ENCODE results near the gene PDE4A. TPM values are rescaled to one million over a fixed set of nuclear protein-coding genes. Genes with fewer than 3 reads are reported as not detected.

The PDE4A gene
- total and polyA plus RNA-seq, 2 of the 13 experiments (the other 11 are each of a cell fraction or from before 2014, with no cell fraction given), result 1.1 to 4.1 TPM

DNA sequence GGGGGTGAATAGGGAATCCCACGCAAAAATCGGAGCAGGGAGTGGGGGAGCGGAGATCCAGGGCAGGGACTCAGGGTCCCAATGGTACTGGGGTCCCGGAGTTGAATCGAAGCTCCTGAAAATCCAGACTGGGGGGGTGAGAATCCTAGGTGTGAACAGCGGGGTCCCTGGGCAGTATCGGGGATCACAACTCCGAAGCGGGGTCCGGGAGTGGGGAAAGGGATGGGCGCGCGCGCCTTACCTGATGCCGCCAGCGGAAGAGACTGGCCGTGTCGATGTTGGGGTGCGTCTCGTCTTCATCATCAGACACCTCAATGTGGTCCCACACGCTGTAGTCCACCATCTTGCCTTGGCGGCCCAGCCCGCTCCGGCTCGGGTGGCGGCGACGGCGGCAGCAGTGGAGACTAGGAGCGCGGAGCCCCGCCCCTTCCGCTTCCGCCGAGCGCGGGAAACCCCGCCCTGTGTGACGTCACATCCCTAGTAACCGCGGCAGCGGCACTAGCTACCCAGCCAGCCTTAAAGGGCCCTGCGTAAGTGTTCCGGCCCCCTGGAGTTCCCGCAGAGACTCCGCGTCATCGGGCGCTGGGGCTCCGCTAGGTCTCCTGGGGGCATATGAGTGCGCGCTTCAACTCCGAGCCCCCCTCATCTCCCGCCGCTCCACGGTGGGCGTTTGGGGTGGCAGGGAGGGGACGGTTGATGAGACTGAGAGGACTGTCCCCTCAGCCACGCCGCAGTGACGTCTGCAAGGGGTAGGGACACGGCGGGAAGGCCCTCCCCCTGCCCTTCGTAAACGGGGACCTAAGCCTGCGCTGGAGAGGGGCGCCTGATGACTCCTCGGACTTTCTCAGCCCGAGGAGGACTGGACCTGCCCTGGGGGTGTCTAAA lies 17.0 kb upstream of the PDE4A start, which contains the start of gene CDC37 (continued):
- TF ChIP-seq, protein P1, sequence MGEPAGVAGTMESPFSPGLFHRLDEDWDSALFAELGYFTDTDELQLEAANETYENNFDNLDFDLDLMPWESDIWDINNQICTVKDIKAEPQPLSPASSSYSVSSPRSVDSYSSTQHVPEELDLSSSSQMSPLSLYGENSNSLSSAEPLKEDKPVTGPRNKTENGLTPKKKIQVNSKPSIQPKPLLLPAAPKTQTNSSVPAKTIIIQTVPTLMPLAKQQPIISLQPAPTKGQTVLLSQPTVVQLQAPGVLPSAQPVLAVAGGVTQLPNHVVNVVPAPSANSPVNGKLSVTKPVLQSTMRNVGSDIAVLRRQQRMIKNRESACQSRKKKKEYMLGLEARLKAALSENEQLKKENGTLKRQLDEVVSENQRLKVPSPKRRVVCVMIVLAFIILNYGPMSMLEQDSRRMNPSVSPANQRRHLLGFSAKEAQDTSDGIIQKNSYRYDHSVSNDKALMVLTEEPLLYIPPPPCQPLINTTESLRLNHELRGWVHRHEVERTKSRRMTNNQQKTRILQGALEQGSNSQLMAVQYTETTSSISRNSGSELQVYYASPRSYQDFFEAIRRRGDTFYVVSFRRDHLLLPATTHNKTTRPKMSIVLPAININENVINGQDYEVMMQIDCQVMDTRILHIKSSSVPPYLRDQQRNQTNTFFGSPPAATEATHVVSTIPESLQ (CRISPR knock-in tag; conservative IDR thresholded peaks at IDR 0.05), result no peak
- TF ChIP-seq, protein P2, sequence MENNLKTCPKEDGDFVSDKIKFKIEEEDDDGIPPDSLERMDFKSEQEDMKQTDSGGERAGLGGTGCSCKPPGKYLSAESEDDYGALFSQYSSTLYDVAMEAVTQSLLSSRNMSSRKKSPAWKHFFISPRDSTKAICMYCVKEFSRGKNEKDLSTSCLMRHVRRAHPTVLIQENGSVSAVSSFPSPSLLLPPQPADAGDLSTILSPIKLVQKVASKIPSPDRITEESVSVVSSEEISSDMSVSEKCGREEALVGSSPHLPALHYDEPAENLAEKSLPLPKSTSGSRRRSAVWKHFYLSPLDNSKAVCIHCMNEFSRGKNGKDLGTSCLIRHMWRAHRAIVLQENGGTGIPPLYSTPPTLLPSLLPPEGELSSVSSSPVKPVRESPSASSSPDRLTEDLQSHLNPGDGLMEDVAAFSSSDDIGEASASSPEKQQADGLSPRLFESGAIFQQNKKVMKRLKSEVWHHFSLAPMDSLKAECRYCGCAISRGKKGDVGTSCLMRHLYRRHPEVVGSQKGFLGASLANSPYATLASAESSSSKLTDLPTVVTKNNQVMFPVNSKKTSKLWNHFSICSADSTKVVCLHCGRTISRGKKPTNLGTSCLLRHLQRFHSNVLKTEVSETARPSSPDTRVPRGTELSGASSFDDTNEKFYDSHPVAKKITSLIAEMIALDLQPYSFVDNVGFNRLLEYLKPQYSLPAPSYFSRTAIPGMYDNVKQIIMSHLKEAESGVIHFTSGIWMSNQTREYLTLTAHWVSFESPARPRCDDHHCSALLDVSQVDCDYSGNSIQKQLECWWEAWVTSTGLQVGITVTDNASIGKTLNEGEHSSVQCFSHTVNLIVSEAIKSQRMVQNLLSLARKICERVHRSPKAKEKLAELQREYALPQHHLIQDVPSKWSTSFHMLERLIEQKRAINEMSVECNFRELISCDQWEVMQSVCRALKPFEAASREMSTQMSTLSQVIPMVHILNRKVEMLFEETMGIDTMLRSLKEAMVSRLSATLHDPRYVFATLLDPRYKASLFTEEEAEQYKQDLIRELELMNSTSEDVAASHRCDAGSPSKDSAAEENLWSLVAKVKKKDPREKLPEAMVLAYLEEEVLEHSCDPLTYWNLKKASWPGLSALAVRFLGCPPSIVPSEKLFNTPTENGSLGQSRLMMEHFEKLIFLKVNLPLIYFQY (CRISPR knock-in tag; IDR thresholded peaks at IDR 0.05; ENCODE audit: borderline replicate concordance), result no peak; the same call in 1 of the 2 replicates
- TF ChIP-seq, protein P3, sequence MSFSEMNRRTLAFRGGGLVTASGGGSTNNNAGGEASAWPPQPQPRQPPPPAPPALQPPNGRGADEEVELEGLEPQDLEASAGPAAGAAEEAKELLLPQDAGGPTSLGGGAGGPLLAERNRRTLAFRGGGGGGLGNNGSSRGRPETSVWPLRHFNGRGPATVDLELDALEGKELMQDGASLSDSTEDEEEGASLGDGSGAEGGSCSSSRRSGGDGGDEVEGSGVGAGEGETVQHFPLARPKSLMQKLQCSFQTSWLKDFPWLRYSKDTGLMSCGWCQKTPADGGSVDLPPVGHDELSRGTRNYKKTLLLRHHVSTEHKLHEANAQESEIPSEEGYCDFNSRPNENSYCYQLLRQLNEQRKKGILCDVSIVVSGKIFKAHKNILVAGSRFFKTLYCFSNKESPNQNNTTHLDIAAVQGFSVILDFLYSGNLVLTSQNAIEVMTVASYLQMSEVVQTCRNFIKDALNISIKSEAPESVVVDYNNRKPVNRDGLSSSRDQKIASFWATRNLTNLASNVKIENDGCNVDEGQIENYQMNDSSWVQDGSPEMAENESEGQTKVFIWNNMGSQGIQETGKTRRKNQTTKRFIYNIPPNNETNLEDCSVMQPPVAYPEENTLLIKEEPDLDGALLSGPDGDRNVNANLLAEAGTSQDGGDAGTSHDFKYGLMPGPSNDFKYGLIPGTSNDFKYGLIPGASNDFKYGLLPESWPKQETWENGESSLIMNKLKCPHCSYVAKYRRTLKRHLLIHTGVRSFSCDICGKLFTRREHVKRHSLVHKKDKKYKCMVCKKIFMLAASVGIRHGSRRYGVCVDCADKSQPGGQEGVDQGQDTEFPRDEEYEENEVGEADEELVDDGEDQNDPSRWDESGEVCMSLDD (CRISPR knock-in tag; IDR thresholded peaks at IDR 0.05; ENCODE audit: borderline replicate concordance), result 0 out of 2 replicates have a peak, but pooled peaks have one; percentile 34
- no peak for TF ChIP-seq ZNF292 (CRISPR knock-in tag; IDR thresholded peaks at IDR 0.05; ENCODE audit: borderline replicate concordance, low read depth)
- TF ChIP-seq, protein P4, sequence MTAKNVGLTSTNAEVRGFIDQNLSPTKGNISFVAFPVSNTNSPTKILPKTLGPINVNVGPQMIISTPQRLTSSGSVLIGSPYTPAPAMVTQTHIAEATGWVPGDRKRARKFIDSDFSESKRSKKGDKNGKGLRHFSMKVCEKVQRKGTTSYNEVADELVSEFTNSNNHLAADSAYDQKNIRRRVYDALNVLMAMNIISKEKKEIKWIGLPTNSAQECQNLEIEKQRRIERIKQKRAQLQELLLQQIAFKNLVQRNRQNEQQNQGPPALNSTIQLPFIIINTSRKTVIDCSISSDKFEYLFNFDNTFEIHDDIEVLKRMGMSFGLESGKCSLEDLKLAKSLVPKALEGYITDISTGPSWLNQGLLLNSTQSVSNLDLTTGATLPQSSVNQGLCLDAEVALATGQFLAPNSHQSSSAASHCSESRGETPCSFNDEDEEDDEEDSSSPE (CRISPR knock-in tag; IDR thresholded peaks at IDR 0.05), result peak; percentile 67; the same call in 1 of the 2 replicates
- no peak for TF ChIP-seq AKAP8 (CRISPR knock-in tag; IDR thresholded peaks at IDR 0.05)
- TF ChIP-seq ZMYM2 (CRISPR knock-in tag; IDR thresholded peaks at IDR 0.05), result no peak
- TF ChIP-seq NFE2 (CRISPR knock-in tag; IDR thresholded peaks at IDR 0.05), result no peak
- TF ChIP-seq, protein P5, sequence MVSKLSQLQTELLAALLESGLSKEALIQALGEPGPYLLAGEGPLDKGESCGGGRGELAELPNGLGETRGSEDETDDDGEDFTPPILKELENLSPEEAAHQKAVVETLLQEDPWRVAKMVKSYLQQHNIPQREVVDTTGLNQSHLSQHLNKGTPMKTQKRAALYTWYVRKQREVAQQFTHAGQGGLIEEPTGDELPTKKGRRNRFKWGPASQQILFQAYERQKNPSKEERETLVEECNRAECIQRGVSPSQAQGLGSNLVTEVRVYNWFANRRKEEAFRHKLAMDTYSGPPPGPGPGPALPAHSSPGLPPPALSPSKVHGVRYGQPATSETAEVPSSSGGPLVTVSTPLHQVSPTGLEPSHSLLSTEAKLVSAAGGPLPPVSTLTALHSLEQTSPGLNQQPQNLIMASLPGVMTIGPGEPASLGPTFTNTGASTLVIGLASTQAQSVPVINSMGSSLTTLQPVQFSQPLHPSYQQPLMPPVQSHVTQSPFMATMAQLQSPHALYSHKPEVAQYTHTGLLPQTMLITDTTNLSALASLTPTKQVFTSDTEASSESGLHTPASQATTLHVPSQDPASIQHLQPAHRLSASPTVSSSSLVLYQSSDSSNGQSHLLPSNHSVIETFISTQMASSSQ (IDR thresholded peaks at IDR 0.05; ENCODE audit: low read depth), result no peak
- TF ChIP-seq, protein P5 (CRISPR knock-in tag; IDR thresholded peaks at IDR 0.05; ENCODE audit: borderline replicate concordance), result peak; percentile 44
- TF ChIP-seq, protein P6, sequence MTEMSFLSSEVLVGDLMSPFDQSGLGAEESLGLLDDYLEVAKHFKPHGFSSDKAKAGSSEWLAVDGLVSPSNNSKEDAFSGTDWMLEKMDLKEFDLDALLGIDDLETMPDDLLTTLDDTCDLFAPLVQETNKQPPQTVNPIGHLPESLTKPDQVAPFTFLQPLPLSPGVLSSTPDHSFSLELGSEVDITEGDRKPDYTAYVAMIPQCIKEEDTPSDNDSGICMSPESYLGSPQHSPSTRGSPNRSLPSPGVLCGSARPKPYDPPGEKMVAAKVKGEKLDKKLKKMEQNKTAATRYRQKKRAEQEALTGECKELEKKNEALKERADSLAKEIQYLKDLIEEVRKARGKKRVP (CRISPR knock-in tag; IDR thresholded peaks at IDR 0.05), result no peak
